ENCODE measurements around the gene PCDH20.
"Not testable (repeated sequence)": the region's sequence is repeated elsewhere in the genome, so short reads cannot be mapped to it uniquely, and the experiment has no call there.

The PCDH20 gene, protein sequence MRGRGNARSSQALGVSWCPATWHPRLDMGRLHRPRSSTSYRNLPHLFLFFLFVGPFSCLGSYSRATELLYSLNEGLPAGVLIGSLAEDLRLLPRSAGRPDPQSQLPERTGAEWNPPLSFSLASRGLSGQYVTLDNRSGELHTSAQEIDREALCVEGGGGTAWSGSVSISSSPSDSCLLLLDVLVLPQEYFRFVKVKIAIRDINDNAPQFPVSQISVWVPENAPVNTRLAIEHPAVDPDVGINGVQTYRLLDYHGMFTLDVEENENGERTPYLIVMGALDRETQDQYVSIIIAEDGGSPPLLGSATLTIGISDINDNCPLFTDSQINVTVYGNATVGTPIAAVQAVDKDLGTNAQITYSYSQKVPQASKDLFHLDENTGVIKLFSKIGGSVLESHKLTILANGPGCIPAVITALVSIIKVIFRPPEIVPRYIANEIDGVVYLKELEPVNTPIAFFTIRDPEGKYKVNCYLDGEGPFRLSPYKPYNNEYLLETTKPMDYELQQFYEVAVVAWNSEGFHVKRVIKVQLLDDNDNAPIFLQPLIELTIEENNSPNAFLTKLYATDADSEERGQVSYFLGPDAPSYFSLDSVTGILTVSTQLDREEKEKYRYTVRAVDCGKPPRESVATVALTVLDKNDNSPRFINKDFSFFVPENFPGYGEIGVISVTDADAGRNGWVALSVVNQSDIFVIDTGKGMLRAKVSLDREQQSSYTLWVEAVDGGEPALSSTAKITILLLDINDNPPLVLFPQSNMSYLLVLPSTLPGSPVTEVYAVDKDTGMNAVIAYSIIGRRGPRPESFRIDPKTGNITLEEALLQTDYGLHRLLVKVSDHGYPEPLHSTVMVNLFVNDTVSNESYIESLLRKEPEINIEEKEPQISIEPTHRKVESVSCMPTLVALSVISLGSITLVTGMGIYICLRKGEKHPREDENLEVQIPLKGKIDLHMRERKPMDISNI

DNA sequence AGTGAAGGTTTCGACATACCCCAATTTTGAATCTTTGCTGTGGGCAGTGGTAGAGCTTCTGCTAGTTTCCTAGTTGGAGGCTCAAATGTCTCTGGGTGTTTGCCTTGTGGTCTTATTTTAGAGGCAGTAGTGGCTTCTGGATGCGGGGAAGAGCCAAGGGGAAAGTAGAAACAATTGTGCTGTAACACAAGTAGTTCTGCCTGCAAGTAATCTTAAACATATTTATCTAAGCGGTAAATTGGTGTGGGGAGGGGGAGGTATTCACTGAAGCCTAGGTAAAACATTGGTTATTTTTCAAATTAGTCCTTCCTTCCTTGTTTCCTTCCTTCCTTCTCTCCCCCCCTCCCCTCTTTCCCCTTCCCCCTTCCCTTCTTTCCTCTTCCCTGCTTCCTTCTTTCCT is at the start of gene PCDH20:
Gene PCDH20 (minus strand): TSS at position 101 of the 400 bp plus-strand sequence. CDS start 691 bp downstream, outside the sequence.
- no peak for DNase-seq (ENCODE audit: low read depth in 2 of 3, low spot score in 2 of 3)

GRCh38 chr13:61463024-61463423 is 47.4 kb upstream of the PCDH20 start:
- DNase-seq (ENCODE audit: low read depth in 2 of 3, low spot score in 2 of 3) = no peak

DNA sequence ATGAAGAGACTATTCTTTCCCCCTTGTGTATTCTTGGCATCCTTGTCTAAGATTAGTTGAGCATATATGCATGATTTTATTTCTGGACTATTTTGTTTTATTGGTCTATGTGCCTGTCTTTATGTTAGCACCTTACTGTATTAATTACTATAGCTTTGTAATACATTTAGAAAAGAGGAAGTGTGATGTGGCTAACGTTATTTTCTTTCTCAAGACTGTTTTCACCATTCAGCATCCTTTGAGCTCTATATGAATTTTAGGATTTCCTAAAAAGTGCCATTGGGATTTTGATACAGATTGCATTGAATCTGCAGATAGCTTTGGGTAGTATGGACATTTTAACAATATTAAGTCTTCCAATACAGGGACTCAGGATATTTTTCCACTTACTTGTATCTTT is 37.5 kb upstream of the PCDH20 start:
- no peak for DNase-seq (ENCODE audit: low read depth in 2 of 3, low spot score in 2 of 3)

GRCh38 chr13:61432029-61432428 is 16.4 kb upstream of the PCDH20 start:
- DNase-seq (ENCODE audit: low read depth in 2 of 3, low spot score in 2 of 3) = no peak

DNA sequence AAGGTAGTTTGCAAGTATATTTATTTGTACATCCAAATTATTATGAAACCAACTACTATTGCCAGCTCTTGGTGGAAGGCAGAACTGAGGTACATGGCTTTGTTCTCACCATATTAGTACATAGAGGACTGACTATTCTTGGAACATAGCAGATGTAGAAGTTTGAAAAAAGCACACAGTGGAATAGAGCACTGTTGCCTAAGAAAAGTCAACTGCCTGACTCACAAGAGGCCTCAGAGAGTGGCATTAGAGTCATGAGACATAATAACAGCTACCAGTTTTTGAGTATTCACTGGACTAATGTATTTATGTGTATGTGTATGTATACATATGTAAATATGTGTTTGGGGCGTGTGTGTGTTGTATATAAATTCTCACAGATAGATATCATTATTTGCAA is 8.3 kb upstream of the PCDH20 start:
- DNase-seq (ENCODE audit: low read depth in 2 of 3, low spot score in 2 of 3) = no peak

GRCh38 chr13:61417086-61417570 is 1.5 kb upstream of the PCDH20 start:
- no peak for DNase-seq (ENCODE audit: low read depth in 2 of 3, low spot score in 2 of 3)

- DNase-seq (ENCODE audit: low read depth in 2 of 3, low spot score in 2 of 3) = no peak
Measured at GRCh38 chr13:61415058-61415721, 459 bp downstream of the PCDH20 start.

DNA sequence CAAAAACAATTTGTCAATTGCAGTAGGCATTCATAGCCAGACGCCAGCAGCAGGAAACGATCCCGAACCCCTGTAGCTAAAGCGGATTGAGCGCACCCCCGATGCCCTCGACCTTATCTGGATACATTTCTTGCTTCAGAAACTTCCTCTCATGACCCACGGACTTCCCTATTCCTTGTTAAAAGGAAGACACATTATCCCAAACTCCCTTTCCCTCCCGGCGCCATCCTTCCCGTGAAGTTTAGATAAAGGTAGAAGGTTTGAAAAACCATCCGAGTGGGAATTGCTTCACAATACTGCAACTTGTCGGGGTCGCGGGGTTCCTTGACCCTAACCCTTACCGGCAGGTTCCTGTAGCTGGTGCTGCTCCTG is 977 bp downstream of the PCDH20 start:
- DNase-seq (ENCODE audit: low read depth in 2 of 3, low spot score in 2 of 3) = no peak

DNA sequence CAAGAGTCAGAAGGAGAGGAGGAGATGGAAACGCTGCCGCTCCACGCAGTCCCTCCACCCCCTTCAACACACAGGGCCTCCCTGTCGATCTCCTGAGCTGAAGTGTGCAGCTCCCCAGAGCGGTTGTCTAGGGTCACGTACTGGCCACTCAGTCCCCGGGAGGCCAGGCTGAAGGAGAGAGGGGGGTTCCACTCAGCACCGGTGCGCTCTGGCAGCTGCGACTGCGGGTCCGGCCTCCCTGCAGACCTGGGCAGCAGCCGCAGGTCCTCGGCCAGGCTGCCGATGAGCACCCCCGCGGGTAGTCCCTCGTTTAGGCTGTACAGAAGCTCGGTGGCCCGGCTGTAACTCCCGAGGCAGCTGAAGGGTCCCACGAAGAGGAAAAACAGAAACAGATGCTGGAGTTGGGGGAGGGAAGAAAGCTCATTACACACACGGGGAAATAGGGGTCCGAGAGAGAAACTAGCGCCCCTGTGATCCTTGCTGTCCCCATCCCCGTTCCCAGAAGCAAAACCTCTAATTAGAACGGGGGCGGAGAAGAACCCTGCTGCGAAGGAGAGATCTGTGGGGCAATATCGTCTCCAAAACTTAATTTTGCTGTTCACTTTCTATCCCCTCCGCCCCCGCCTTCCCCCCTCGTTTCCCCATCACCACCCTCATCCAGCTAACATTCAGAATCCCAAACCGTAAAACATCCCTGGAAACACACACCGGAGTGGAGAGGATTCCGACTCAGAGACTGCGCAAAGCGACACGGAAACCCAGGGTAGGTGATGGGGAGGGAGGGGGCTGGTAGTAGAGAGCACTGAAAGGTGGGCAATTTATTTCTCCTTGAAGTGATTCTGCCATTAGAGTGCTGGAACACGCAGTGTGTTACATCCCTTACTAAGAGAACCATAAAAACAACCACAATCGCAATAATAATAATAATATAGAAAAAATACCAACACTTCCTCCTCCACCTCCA is 1.8 kb downstream of the PCDH20 start:
- DNase-seq (ENCODE audit: low read depth in 2 of 3, low spot score in 2 of 3) = no peak

- DNase-seq (ENCODE audit: low read depth in 2 of 3, low spot score in 2 of 3) = no peak
Measured at GRCh38 chr13:61410669-61411297, 4.9 kb downstream of the PCDH20 start.

GRCh38 chr13:61410266-61410665 is 5.4 kb downstream of the PCDH20 start:
- DNase-seq (ENCODE audit: low read depth in 2 of 3, low spot score in 2 of 3) = no peak

GRCh38 chr13:61408571-61408970 is 7.1 kb downstream of the PCDH20 start:
- no peak for DNase-seq (ENCODE audit: low read depth in 2 of 3, low spot score in 2 of 3)

DNA sequence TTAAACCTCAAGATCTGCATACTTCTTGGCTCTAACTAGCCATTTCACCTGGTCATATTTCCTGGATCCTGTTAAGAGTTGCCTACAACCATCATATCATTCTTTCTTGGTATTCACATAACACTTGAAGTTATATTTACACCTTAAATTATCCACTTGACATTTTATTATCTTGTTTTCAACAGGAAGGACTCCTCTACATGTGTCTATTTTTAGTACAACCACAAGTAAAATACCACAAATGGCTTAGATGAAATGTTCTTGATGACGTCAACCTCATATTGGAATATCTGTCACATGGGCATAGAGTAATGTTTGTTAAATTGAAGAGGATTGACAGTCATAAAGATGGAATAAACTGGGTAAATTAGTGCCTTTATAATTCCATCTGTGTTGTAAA is 9.4 kb downstream of the PCDH20 start:
- no peak for DNase-seq (ENCODE audit: low read depth in 2 of 3, low spot score in 2 of 3)

DNA sequence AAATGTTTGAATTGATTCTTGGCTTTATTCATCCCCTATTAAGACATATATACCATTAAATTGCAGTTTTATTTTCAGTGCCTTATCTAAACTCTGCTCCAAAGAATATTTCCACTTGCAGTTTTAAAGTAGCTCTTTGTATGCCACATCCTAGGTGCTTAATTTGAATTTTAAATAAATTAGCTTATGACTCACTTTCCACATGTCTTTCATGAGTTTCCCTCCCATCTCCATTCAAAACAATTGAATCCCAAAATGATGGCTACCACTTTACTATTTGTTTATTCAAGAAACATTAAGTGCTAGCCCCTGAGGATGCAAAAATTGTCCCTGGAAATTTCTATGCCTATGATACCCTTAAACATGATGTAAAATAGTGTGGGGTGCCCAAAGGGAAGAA is 19.5 kb downstream of the PCDH20 start:
- no peak for DNase-seq (ENCODE audit: low read depth in 2 of 3, low spot score in 2 of 3)

GRCh38 chr13:61391426-61391825 is 24.2 kb downstream of the PCDH20 start:
- DNase-seq (ENCODE audit: low read depth in 2 of 3, low spot score in 2 of 3) = no peak

DNA sequence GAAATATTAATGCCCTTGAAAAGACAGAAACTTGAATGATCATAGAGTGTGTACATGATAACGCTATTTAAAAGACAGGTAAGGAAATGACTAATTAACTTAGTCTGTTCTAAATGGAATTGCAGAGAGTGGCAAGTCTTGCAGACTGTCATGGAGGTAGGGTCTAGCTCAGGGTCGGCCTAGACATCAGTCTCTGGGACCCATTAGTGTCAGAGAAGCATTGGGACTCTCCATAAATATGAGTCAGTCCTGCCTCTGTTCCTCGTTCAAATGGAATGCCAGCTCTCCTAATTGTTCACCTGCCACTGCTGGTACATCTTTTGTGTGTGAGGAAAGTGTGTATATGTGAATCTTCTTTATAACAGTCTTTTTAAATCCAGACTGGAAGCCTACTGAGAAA is 28.0 kb downstream of the PCDH20 start:
- DNase-seq (ENCODE audit: low read depth in 2 of 3, low spot score in 2 of 3) = no peak

- no peak for DNase-seq (ENCODE audit: low read depth in 2 of 3, low spot score in 2 of 3)
Measured at GRCh38 chr13:61383111-61383510, 32.5 kb downstream of the PCDH20 start.

- DNase-seq (ENCODE audit: low read depth in 2 of 3, low spot score in 2 of 3) = no peak
Measured at GRCh38 chr13:61370520-61370919, 45.1 kb downstream of the PCDH20 start.

- DNase-seq (ENCODE audit: low read depth in 2 of 3, low spot score in 2 of 3) = not testable (repeated sequence)
Measured at GRCh38 chr13:61364690-61365089, 51.0 kb downstream of the PCDH20 start.

- no peak for DNase-seq (ENCODE audit: low read depth in 2 of 3, low spot score in 2 of 3)
Measured at GRCh38 chr13:61362522-61362921, 53.1 kb downstream of the PCDH20 start.

Measured in activated CD8-positive, alpha-beta memory T cell treated with anti-CD3 and anti-CD28 coated beads for 48 hours (primary cell).